Endothelial cell of umbilical vein (primary cell): ENCODE data around the gene CHID1. TPM values are rescaled to one million over a fixed set of nuclear protein-coding genes. Genes with fewer than 3 reads are reported as not detected.

ENCODE experiments used
- BruUV-seq: library from RNA; stranded (reverse); fragments of 400-500 nt; replicated peaks from 2 replicates; lab custom pipeline; 2021; lab: Mats Ljungman, UMichigan
- CTCF ChIA-PET: fragments of 300-600, 350-600 bp; sonication (Branson Sonifier 250); formaldehyde crosslinking; loops from one replicate; lab custom pipeline; 2021; ENCODE audit warnings: antibody characterized with exemption, inconsistent platforms; lab: Charles Lee
- POLR2A ChIA-PET: fragments of 300-600, 350-600 bp; sonication (Branson Sonifier 250); formaldehyde crosslinking; loops from one replicate; lab custom pipeline; 2021; ENCODE audit warnings: antibody characterized with exemption, inconsistent platforms; lab: Charles Lee
- DNase-seq: peaks from one replicate; pipeline ENCODE4 v3.0.0-alpha.2; 2011; ENCODE audit warnings: low read depth, low spot score
- FAIRE-seq: peaks from 2 replicates; lab custom pipeline; 2011; peaks lifted over from hg19 to GRCh38; lab: Jason Lieb, UNC
- H2AFZ ChIP-seq: 2 replicates; pipeline ENCODE4 v1.6.0; 2012; ENCODE audit warnings: low read depth, low read length, control low read depth, inconsistent platforms
- H3K27ac ChIP-seq: 2 replicates; pipeline ENCODE4 v1.5.1; 2011; ENCODE audit warnings: low read depth, mild to moderate bottlenecking, control low read depth, low read length, moderate library complexity; ENCODE audit not compliant: insufficient read depth
- H3K27me3 ChIP-seq, 2 experiments: 2 replicates each; pipeline versions ENCODE4 v1.6.0 to v1.6.1; 2011; ENCODE audit warnings: low read length in 2 of 2, mixed read lengths in 1 of 2; ENCODE audit not compliant: control insufficient read depth in 2 of 2, insufficient read depth in 2 of 2
- H3K36me3 ChIP-seq, 2 experiments: 2 replicates in 1 of 2; 3 replicates in 1 of 2; pipeline ENCODE4 v1.5.1; 2011; ENCODE audit warnings: low read length in 2 of 2, mild to moderate bottlenecking in 1 of 2, moderate library complexity in 1 of 2; ENCODE audit not compliant: control insufficient read depth in 2 of 2, insufficient read depth in 2 of 2; ENCODE audit errors: extremely low read depth in 1 of 2
- H3K4me1 ChIP-seq: 3 replicates; pipeline ENCODE4 v1.5.1; 2011; ENCODE audit warnings: mild to moderate bottlenecking, low read length; ENCODE audit not compliant: control insufficient read depth, insufficient read depth; ENCODE audit errors: extremely low read depth
- H3K4me2 ChIP-seq: 2 replicates; pipeline ENCODE4 v1.6.1; 2011; ENCODE audit warnings: low read length, control low read depth, mixed read lengths; ENCODE audit not compliant: insufficient read depth
- H3K4me3 ChIP-seq, 3 experiments: fragments of 200-600 bp in 1 of 3; sonication (generic), shearing (Covaris generic) in 1 of 3; replicated peaks in 1 of 3; 2 replicates each; pipeline ENCODE4 v1.5.1; 2011 to 2016; ENCODE audit warnings: control low read depth in 3 of 3, low read length in 3 of 3, mild to moderate bottlenecking in 2 of 3, inconsistent platforms in 1 of 3, low read depth in 1 of 3, moderate library complexity in 1 of 3; ENCODE audit not compliant: insufficient read depth in 1 of 3
- H3K79me2 ChIP-seq: 2 replicates; pipeline ENCODE4 v1.6.0; 2012; ENCODE audit warnings: low read length, inconsistent platforms; ENCODE audit not compliant: control insufficient read depth, insufficient read depth
- H3K9ac ChIP-seq: replicated peaks from 2 replicates; pipeline ENCODE3; 2011; ENCODE audit warnings: low read length, control low read depth; ENCODE audit not compliant: insufficient read depth; ENCODE audit errors: extremely low read depth
- H3K9me1 ChIP-seq: replicated peaks from 3 replicates; pipeline ENCODE4 v1.6.0; 2011; ENCODE audit warnings: mild to moderate bottlenecking, low read length; ENCODE audit not compliant: control insufficient read depth, insufficient read depth; ENCODE audit errors: extremely low read depth
- H3K9me3 ChIP-seq: replicated peaks from 2 replicates; pipeline ENCODE4 v1.5.1; 2012; ENCODE audit warnings: low read length, inconsistent platforms; ENCODE audit not compliant: control insufficient read depth, insufficient read depth
- H4K20me1 ChIP-seq: replicated peaks from 2 replicates; pipeline ENCODE3; 2011; ENCODE audit warnings: mild to moderate bottlenecking, low read length; ENCODE audit not compliant: control insufficient read depth, insufficient read depth; ENCODE audit errors: extremely low read depth
- CTCF ChIP-seq, 2 donors: IDR thresholded peaks; 1 replicate in 1 of 2; 2 replicates in 1 of 2; pipeline ENCODE4 v1.5.1; 2011; ENCODE audit warnings: low read length in 2 of 2, mild to moderate bottlenecking in 2 of 2, moderate library complexity in 2 of 2, control low read depth in 1 of 2, inconsistent platforms in 1 of 2, low read depth in 1 of 2; ENCODE audit not compliant: insufficient read depth in 1 of 2; ENCODE audit errors: extremely low read depth in 1 of 2
- EZH2 ChIP-seq: IDR thresholded peaks from 2 replicates; pipeline ENCODE4 v1.6.1; 2012; ENCODE audit warnings: borderline replicate concordance, low read depth, mild to moderate bottlenecking, moderate library complexity, low read length, inconsistent platforms; ENCODE audit not compliant: severe bottlenecking
- FOS ChIP-seq: IDR thresholded peaks from 2 replicates; pipeline ENCODE4 v1.6.1; 2011; ENCODE audit warnings: mild to moderate bottlenecking, low read length, moderate library complexity, borderline replicate concordance; ENCODE audit not compliant: insufficient read depth
- GATA2 ChIP-seq: IDR thresholded peaks from 2 replicates; pipeline ENCODE4 v1.7.0; 2011; ENCODE audit warnings: low read depth, mild to moderate bottlenecking, moderate library complexity, mixed read lengths, low read length; ENCODE audit not compliant: insufficient read length, insufficient read depth
- JUN ChIP-seq: IDR thresholded peaks from 2 replicates; pipeline ENCODE4 v1.6.1; 2011; ENCODE audit warnings: borderline replicate concordance, low read depth; ENCODE audit not compliant: insufficient read length, insufficient read depth
- MYC ChIP-seq: IDR thresholded peaks from one replicate; pipeline ENCODE4 v1.6.1; 2011; ENCODE audit warnings: mild to moderate bottlenecking, low read depth, low read length
- POLR2A ChIP-seq: IDR thresholded peaks from 2 replicates; pipeline ENCODE4 v1.6.1; 2012; ENCODE audit warnings: low read depth, mild to moderate bottlenecking, control low read depth, low read length
- POLR2AphosphoS5 ChIP-seq: IDR thresholded peaks from 2 replicates; pipeline ENCODE4 v1.6.1; 2012; ENCODE audit warnings: low read depth, mild to moderate bottlenecking, control low read depth, low read length, moderate library complexity; ENCODE audit not compliant: insufficient read depth
- dilution Hi-C: fragments of 300-500 bp; cut with MboI; formaldehyde crosslinking; loops from one replicate; pipeline ENCODE4 v1.15.0; 2019; ENCODE audit warnings: low sequenced_read_pairs; ENCODE audit not compliant: extremely low pct_ligation_motif_present
- intact Hi-C: fragments of 100-400 bp; cut with micrococcal nuclease; formaldehyde crosslinking; loops from one replicate; pipeline ENCODE4 v1.10.0; 2022
- polyA plus RNA-seq, 4 experiments: library from polyadenylated mRNA; depleted of rRNA in 3 of 4; stranded (reverse) in 3 of 4; unstranded in 1 of 4; fragments of >200 nt; gene quantifications; 2 replicates each; pipeline versions ENCODE4 v1.2.1 to v1.2.3, GENCODE V29; 2011 to 2012; ENCODE audit warnings: missing spikeins in 1 of 4
- total RNA-seq: library from RNA; stranded (reverse); gene quantifications from 2 replicates; pipeline ENCODE4 v1.2.3, GENCODE V29; 2021
- TF ChIP-seq, protein P1 (sequence below): IDR thresholded peaks from 2 replicates; pipeline ENCODE4 v1.6.1; 2011; ENCODE audit not compliant: insufficient read depth, insufficient read length

The CHID1 gene
- total and polyA plus RNA-seq, 2 donors (not counting 3 experiments of a cell fraction or from before 2014, with no cell fraction given), result 89.8 to 107 TPM

GRCh38 chr11:947744-948143 is 37.1 kb upstream of the CHID1 start:
- no peaks in the 10 kb centered on the region for H3K9me3 ChIP-seq
- no peaks in the 10 kb centered on the region for H3K9me1 ChIP-seq
- no TSS peak for BruUV-seq
- peaks cover 2% of the 10 kb centered on the region for H4K20me1 ChIP-seq
- H3K79me2 ChIP-seq, result peaks cover 30% of the 10 kb centered on the region
- TF ChIP-seq GATA2 (no peak), POLR2AphosphoS5 (no peak), POLR2A (no peak), CTCF (IDR thresholded peaks at IDR 0.05; ENCODE audit: extremely low read depth in 1 of 2, insufficient read depth in 1 of 2, low read depth in 1 of 2, low read length in 2 of 2) (no peak), MYC (no peak), JUN (no peak), EZH2 (no peak), FOS (no peak)
- TF ChIP-seq, protein P1, sequence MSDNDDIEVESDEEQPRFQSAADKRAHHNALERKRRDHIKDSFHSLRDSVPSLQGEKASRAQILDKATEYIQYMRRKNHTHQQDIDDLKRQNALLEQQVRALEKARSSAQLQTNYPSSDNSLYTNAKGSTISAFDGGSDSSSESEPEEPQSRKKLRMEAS, result no peak
- no peak overlapping the region for H3K9ac ChIP-seq
- POLR2A ChIA-PET, result no interaction called here
- no peaks in the 10 kb centered on the region for H3K4me1 ChIP-seq
- H3K4me2 ChIP-seq, result no peak overlapping the region
- H3K4me3 ChIP-seq, result no peak overlapping the region
- peaks cover 5 to 6% of the 10 kb centered on the region in 2 experiments for H3K36me3 ChIP-seq
- DNase-seq, result no peak
- CTCF ChIA-PET, result no interaction called here
- no peak overlapping the region for H3K27ac ChIP-seq
- no peak overlapping the region for H2AFZ ChIP-seq
- intact Hi-C loops (no loop called here), dilution Hi-C loops (no loop called here)
- FAIRE-seq, result no peak
- no peaks in the 10 kb centered on the region for H3K27me3 ChIP-seq
